OCI-LY7 (cell line): Measurements from ENCODE around the gene MAML3. TPM values are rescaled to one million over a fixed set of nuclear protein-coding genes. Genes with fewer than 3 reads are reported as not detected.

ENCODE experiments used
- BruUV-seq: library from RNA; stranded (reverse); fragments of 400-500 nt; replicated peaks from 2 replicates; lab custom pipeline; 2021; lab: Mats Ljungman, UMichigan
- CTCF ChIA-PET: fragments of 300-600 bp; sonication (Branson Sonifier 250); formaldehyde crosslinking; loops from one replicate; lab custom pipeline; 2022; ENCODE audit warnings: antibody characterized with exemption; ENCODE audit not compliant: unreplicated experiment; lab: Charles Lee
- POLR2A ChIA-PET: fragments of 300-600 bp; sonication (Branson Sonifier 250); formaldehyde crosslinking; loops from one replicate; lab custom pipeline; 2022; ENCODE audit warnings: antibody characterized with exemption; lab: Charles Lee
- DNase-seq: peaks from one replicate; pipeline ENCODE4 v3.0.0-alpha.2; 2015; ENCODE audit warnings: low spot score
- H2AFZ ChIP-seq: fragments of 200-600 bp; sonication (generic), shearing (Covaris generic); 2 replicates; pipeline ENCODE4 v1.6.1; 2014; ENCODE audit warnings: mild to moderate bottlenecking, antibody characterized with exemption, low read length, moderate library complexity
- H3K27ac ChIP-seq: fragments of 200-600 bp; sonication (generic); 2 replicates; pipeline ENCODE4 v1.5.1; 2014; ENCODE audit warnings: mixed run types, low read depth, mild to moderate bottlenecking, moderate library complexity, low read length, inconsistent platforms; ENCODE audit not compliant: poor library complexity, severe bottlenecking
- H3K36me3 ChIP-seq: fragments of 200-600 bp; sonication (generic); 2 replicates; pipeline ENCODE4 v1.6.1; 2014; ENCODE audit warnings: mild to moderate bottlenecking, antibody characterized with exemption, low read length, moderate library complexity, mixed read lengths; ENCODE audit not compliant: insufficient read depth
- H3K4me1 ChIP-seq: fragments of 200-600 bp; sonication (generic); 2 replicates; pipeline ENCODE4 v1.5.1; 2014; ENCODE audit warnings: mild to moderate bottlenecking, low read length; ENCODE audit not compliant: insufficient read depth, poor library complexity, severe bottlenecking
- H3K4me2 ChIP-seq: fragments of 200-600 bp; sonication (generic); 2 replicates; pipeline ENCODE4 v1.6.1; 2014; ENCODE audit warnings: mild to moderate bottlenecking, low read length
- H3K4me3 ChIP-seq: fragments of 200-600 bp; sonication (generic); 2 replicates; pipeline ENCODE4 v1.5.1; 2014; ENCODE audit warnings: mild to moderate bottlenecking, low read depth, low read length; ENCODE audit not compliant: poor library complexity, severe bottlenecking
- H3K79me2 ChIP-seq: fragments of 200-600 bp; sonication (generic); 2 replicates; pipeline ENCODE4 v1.6.1; 2016; ENCODE audit warnings: low read depth, mild to moderate bottlenecking, low read length, moderate library complexity, mixed read lengths; ENCODE audit not compliant: insufficient read depth
- H3K9me2 ChIP-seq: fragments of 200-600 bp; sonication (generic); 2 replicates; pipeline ENCODE4 v1.6.1; 2016; ENCODE audit warnings: mild to moderate bottlenecking, low read length, mixed read lengths; ENCODE audit not compliant: insufficient read depth
- H3K9me3 ChIP-seq: fragments of 200-600 bp; sonication (generic); 2 replicates; pipeline ENCODE4 v1.6.1; 2014; ENCODE audit warnings: mild to moderate bottlenecking, mixed run types, low read length, mixed read lengths
- H4K20me1 ChIP-seq: fragments of 200-600 bp; sonication (generic); 2 replicates; pipeline ENCODE4 v1.6.1; 2014; ENCODE audit warnings: mild to moderate bottlenecking, antibody characterized with exemption, low read length, moderate library complexity, mixed read lengths; ENCODE audit not compliant: insufficient read depth
- EZH2phosphoT487 ChIP-seq: fragments of 200-600 bp; sonication (generic); IDR thresholded peaks from 2 replicates; pipeline ENCODE4 v1.6.1; 2018; ENCODE audit warnings: low read depth, borderline replicate concordance, mild to moderate bottlenecking, mixed run types, antibody characterized with exemption, low read length, moderate library complexity, mixed read lengths
- intact Hi-C: fragments of 100-400 bp; cut with micrococcal nuclease; formaldehyde crosslinking; loops from one replicate; pipeline ENCODE4 v1.10.0; 2022; ENCODE audit not compliant: unreplicated experiment
- total RNA-seq, 2 experiments: library from RNA; depleted of rRNA in 1 of 2; stranded (reverse); fragments of >200 nt in 1 of 2; shearing (Covaris generic) in 1 of 2; gene quantifications; 2 replicates each; pipeline ENCODE4 v1.2.3, GENCODE V29; 2014 to 2022
- TF ChIP-seq, protein P1 (sequence below): fragments of 200-600 bp; sonication (generic); conservative IDR thresholded peaks from 2 replicates; pipeline ENCODE4 v1.5.1; 2014; ENCODE audit warnings: mild to moderate bottlenecking, antibody characterized with exemption, low read length, moderate library complexity, mixed read lengths

The MAML3 gene
- total RNA-seq, 2 experiments from 2014 or later: 0.80 to 1.2 TPM

DNA sequence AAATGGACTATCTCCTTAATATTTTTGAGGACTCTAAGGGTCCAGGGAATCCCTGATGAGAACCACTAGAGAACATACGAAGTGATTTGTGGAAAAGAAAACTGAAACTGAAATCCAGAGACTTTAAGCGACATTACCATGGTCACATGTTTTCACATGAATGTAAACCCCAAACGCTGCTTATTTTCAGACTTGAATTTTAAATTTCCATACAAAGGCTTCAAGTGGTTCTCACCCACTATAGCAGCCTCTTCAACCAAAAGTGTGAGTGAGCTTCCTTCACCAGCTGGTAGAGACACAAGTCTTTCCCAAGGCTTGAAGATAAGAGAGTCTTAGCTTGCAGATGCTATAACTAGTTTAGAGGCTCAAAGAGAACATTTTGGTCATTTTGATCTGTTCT lies 255.7 kb downstream of the MAML3 start:
- no peaks in the 10 kb centered on the region for H3K9me3 ChIP-seq
- no peak overlapping the region for H2AFZ ChIP-seq
- intact Hi-C loops: no loop called here
- no peak overlapping the region for H3K4me3 ChIP-seq
- ChIA-PET POLR2A (no interaction called here), CTCF (no interaction called here)
- no TSS peak for BruUV-seq
- DNase-seq: no peak
- no peaks in the 10 kb centered on the region for H3K79me2 ChIP-seq
- no peak overlapping the region for H3K4me2 ChIP-seq
- no peaks in the 10 kb centered on the region for H3K4me1 ChIP-seq
- no peaks in the 10 kb centered on the region for H4K20me1 ChIP-seq
- H3K27ac ChIP-seq: no peak overlapping the region
- H3K9me2 ChIP-seq: no peaks in the 10 kb centered on the region
- TF ChIP-seq, protein P1, sequence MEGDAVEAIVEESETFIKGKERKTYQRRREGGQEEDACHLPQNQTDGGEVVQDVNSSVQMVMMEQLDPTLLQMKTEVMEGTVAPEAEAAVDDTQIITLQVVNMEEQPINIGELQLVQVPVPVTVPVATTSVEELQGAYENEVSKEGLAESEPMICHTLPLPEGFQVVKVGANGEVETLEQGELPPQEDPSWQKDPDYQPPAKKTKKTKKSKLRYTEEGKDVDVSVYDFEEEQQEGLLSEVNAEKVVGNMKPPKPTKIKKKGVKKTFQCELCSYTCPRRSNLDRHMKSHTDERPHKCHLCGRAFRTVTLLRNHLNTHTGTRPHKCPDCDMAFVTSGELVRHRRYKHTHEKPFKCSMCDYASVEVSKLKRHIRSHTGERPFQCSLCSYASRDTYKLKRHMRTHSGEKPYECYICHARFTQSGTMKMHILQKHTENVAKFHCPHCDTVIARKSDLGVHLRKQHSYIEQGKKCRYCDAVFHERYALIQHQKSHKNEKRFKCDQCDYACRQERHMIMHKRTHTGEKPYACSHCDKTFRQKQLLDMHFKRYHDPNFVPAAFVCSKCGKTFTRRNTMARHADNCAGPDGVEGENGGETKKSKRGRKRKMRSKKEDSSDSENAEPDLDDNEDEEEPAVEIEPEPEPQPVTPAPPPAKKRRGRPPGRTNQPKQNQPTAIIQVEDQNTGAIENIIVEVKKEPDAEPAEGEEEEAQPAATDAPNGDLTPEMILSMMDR: no peak
- no peak for TF ChIP-seq EZH2phosphoT487
- no peaks in the 10 kb centered on the region for H3K36me3 ChIP-seq

DNA sequence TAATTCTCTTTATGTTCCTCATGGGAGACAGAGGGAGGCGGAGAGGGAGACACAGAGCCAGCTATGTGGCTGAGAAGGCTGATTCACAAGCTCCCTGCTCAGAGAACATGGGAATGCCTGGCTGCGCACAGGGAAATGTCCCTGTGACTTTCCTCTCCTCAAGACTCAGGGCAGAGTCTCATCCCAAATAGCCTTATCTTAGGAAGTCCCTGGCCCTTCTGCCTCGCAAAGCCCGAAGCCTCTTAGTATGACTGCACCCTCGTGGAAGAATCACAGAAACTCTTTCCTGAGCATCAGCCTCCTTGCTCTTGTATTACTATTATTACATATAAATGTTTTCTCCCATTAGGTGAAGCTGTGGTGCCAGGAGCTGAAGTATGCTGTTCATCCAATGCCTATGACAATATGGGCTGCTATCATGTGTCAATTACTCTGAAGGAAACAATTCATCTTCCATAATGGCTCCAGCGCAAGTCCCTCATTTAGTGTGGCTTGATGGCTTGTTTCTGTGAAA lies 257.8 kb downstream of the MAML3 start:
- no peak for DNase-seq
- Histone ChIP-seq H2AFZ (no peak overlapping the region), H3K4me3 (no peak overlapping the region), H3K27ac (no peak overlapping the region), H3K36me3 (no peaks in the 10 kb centered on the region), H3K9me2 (no peaks in the 10 kb centered on the region), H3K4me2 (no peak overlapping the region), H3K4me1 (no peaks in the 10 kb centered on the region), H3K9me3 (no peaks in the 10 kb centered on the region), H3K79me2 (no peaks in the 10 kb centered on the region), H4K20me1 (no peaks in the 10 kb centered on the region)
- POLR2A ChIA-PET: no interaction called here
- CTCF ChIA-PET: interaction anchor here (0.6 kb wide), 1 partner anchor 719 kb away, joined by 3 read pairs; no protein-coding TSS in a partner anchor
- no TSS peak for BruUV-seq
- intact Hi-C loops: no loop called here
- TF ChIP-seq, protein P1: no peak
- no peak for TF ChIP-seq EZH2phosphoT487

DNA sequence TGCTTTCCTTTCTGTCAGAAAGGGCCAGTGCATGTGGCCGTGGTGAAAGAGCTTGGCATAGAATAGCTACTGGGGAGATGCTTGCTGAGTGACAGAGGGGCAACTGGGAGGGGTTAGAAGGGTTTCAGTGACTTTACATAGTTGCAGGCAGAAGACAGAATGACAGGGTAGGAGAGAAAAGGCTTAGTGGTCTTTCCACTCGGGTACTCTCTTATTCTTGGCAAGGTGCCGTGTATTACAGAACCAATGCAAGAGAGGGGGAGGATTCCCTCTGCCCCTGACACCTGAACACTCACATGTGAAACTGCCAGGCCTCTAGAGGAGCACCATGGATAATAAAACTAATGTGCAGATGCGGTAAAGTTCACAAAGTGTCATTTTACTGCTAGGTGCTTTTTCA lies 260.2 kb downstream of the MAML3 start:
- BruUV-seq: no TSS peak
- Histone ChIP-seq H3K79me2 (no peaks in the 10 kb centered on the region), H3K9me3 (no peaks in the 10 kb centered on the region), H3K4me2 (no peak overlapping the region), H3K36me3 (no peaks in the 10 kb centered on the region), H3K9me2 (no peaks in the 10 kb centered on the region), H3K4me3 (no peak overlapping the region), H4K20me1 (no peaks in the 10 kb centered on the region), H3K27ac (no peak overlapping the region), H2AFZ (no peak overlapping the region), H3K4me1 (no peaks in the 10 kb centered on the region)
- TF ChIP-seq EZH2phosphoT487: no peak
- TF ChIP-seq, protein P1: no peak
- ChIA-PET CTCF (no interaction called here), POLR2A (no interaction called here)
- intact Hi-C loops: no loop called here
- DNase-seq: no peak
